RWPE2 (cell line): ENCODE measurements around the gene HIPK2.

Source experiments
- ATAC-seq: fragments of 200-7000 bp; cut with Tn5 transposase; 3 replicates; pipeline ENCODE4 v1.9.1; 2021; ENCODE audit warnings: low read depth
- DNase-seq: peaks from one replicate; pipeline ENCODE4 v3.0.0-alpha.2; 2020; ENCODE audit warnings: low spot score
- H3K27ac ChIP-seq: fragments of 450-650 bp; 2 replicates; pipeline ENCODE4 v1.5.1; 2017; ENCODE audit warnings: mild to moderate bottlenecking; ENCODE audit not compliant: poor library complexity, severe bottlenecking
- H3K27me3 ChIP-seq: fragments of 250-450 bp; sonication (Bioruptor Pico); 2 replicates; pipeline ENCODE4 v1.5.1; 2021; ENCODE audit warnings: mild to moderate bottlenecking, moderate library complexity; ENCODE audit not compliant: insufficient read depth, poor library complexity, severe bottlenecking
- H3K36me3 ChIP-seq: fragments of 250-450 bp; sonication (Bioruptor Pico); 2 replicates; pipeline ENCODE4 v1.5.1; 2020; ENCODE audit warnings: low read depth, mild to moderate bottlenecking, moderate library complexity
- H3K4me1 ChIP-seq: fragments of 250-450 bp; sonication (Bioruptor Pico); 2 replicates; pipeline ENCODE4 v1.5.1; 2021; ENCODE audit warnings: mild to moderate bottlenecking, moderate library complexity; ENCODE audit not compliant: insufficient read depth, poor library complexity, severe bottlenecking
- H3K4me3 ChIP-seq: fragments of 250-450 bp; sonication (Bioruptor Pico); 2 replicates; pipeline ENCODE4 v1.5.1; 2021; ENCODE audit warnings: mild to moderate bottlenecking, moderate library complexity; ENCODE audit not compliant: severe bottlenecking
- H3K9me3 ChIP-seq: fragments of 250-450 bp; sonication (Bioruptor Pico); 2 replicates; pipeline ENCODE4 v1.5.1; 2021; ENCODE audit warnings: mild to moderate bottlenecking, moderate library complexity; ENCODE audit not compliant: severe bottlenecking
- CTCF ChIP-seq: fragments of 450-650 bp; IDR thresholded peaks from one replicate; pipeline ENCODE4 v1.5.1; 2017; ENCODE audit warnings: mild to moderate bottlenecking, moderate library complexity; ENCODE audit not compliant: poor library complexity, severe bottlenecking

Gene HIPK2

GRCh38 chr7:139737221-139738100 is 40.3 kb downstream of the HIPK2 start:
- no peak for ATAC-seq
- peak overlapping the region; percentile 69 for H3K27ac ChIP-seq

GRCh38 chr7:139735912-139736595 is 41.7 kb downstream of the HIPK2 start:
- no peak for TF ChIP-seq CTCF
- Histone ChIP-seq H3K27me3 (no peaks in the 10 kb centered on the region), H3K27ac (peak overlapping the region; percentile 89), H3K4me3 (no peak overlapping the region), H3K4me1 (peaks cover 80% of the 10 kb centered on the region), H3K9me3 (peaks cover 2% of the 10 kb centered on the region), H3K36me3 (no peaks in the 10 kb centered on the region)
- DNase-seq: no peak
- ATAC-seq: no peak

More at GRCh38 chr7:139737221-139738100, 40.3 kb downstream of the HIPK2 start:
- peaks cover 2% of the 10 kb centered on the region for H3K9me3 ChIP-seq
- H3K36me3 ChIP-seq: 0 out of 2 replicates have a peak, but pooled peaks cover 4% of the 10 kb centered on the region
- no peak overlapping the region for H3K4me3 ChIP-seq
- no peaks in the 10 kb centered on the region for H3K27me3 ChIP-seq
- no peak for TF ChIP-seq CTCF
- no peak for DNase-seq
- H3K4me1 ChIP-seq: peaks cover 80% of the 10 kb centered on the region

DNA sequence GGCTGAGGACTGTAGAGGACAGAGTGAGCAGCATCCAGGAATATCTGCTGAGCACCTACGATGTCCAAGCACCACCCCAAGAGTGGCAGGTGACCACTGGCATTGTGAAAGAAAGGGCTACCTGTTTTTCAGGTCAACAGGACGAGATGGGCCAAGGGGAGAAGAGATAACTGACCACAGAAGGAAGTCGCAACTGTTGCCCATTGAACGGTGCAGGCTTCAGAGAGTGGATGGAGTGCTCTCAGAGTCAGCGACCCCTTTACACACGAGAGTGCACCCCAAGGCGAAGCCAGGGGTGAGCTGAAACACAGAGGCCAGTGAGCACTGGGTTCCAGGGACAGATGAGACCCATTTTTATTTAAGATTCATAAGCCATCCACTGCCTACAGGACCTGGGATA is 42.3 kb downstream of the HIPK2 start:
- Histone ChIP-seq H3K9me3 (peaks cover 2% of the 10 kb centered on the region), H3K27ac (peak overlapping the region; percentile 89), H3K4me3 (no peak overlapping the region), H3K4me1 (peaks cover 80% of the 10 kb centered on the region), H3K27me3 (no peaks in the 10 kb centered on the region), H3K36me3 (no peaks in the 10 kb centered on the region)
- no peak for TF ChIP-seq CTCF
- no peak for ATAC-seq
- DNase-seq: no peak

- Histone ChIP-seq H3K27me3 (no peaks in the 10 kb centered on the region), H3K4me1 (peaks cover 72% of the 10 kb centered on the region), H3K36me3 (no peaks in the 10 kb centered on the region), H3K27ac (peak overlapping the region; percentile 89), H3K9me3 (peaks cover 2% of the 10 kb centered on the region), H3K4me3 (no peak overlapping the region)
- ATAC-seq (peak; percentile 58), DNase-seq (no peak)
- no peak for TF ChIP-seq CTCF
Observed at GRCh38 chr7:139734395-139734794, 43.4 kb downstream of the HIPK2 start.
